Measurements from ENCODE around the gene CTNNA1.
"Not testable (repeated sequence)": the region's sequence is repeated elsewhere in the genome, so short reads cannot be mapped to it uniquely, and the experiment has no call there.

Gene CTNNA1

DNA sequence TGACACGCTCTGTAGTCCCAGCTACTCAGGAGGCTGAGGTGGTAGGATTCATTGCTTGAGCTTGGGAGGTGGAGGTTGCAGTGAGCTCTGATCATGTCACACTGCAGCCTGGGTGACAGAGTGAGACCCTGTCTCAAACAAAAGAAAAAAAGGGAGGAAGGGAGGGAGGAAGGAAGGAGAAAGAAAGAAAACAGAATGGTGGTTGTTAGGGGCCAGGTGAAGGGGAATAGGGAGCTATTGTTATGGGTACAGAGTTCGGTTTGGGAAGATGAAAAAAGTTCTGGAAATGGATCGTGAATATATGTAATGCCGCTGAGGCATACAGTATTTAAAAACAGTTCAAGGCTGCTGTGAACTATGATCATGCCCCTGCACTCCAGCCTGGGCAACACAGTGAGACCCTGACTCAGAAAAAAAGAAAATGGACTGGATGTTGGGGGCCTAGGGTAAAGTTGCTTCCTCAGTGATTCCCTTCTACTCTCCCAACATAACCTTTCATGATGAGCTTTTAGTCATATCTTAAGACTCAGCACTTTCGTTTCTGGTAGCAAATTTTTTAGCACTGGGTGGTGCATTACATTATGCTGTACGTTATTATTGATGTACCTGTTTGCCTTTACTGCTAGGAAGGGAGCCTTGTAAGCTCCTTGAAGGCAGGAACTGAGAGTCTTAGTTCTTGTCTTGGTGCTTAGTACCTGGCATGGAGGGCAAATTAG, 4.0 kb downstream of the CTNNA1 start:
- no peak for DNase-seq

DNA sequence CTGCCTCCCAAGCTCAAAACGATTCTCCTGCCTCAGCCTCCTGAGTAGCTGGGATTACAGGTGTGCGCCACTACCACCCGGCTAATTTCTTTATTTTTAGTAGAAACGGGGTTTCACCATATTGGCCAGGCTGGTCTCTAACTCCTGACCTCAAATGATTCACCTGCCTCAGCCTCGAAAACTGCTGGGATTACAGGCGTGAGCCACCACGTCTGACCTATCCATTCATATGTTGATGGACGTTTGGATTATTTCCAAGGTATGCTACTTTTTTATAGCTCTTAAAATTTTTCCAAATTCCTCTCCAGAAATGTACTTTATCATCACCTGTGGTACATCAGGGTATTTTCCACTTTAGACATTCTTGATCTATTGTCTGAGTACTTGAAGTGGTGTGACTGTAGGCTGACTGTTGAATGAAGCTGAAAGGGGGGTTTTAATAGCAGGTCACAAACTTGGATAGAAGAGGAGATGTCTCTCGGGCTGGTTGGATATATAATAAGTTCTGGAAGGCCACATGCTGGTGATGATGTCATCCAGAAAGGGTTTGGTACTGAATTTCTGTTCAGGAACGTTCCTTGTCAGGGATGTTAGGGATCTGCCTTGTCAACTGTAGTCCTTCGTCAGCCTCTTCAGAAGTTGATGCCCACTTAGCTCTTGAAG, 7.4 kb downstream of the CTNNA1 start:
- no peak for DNase-seq

DNA sequence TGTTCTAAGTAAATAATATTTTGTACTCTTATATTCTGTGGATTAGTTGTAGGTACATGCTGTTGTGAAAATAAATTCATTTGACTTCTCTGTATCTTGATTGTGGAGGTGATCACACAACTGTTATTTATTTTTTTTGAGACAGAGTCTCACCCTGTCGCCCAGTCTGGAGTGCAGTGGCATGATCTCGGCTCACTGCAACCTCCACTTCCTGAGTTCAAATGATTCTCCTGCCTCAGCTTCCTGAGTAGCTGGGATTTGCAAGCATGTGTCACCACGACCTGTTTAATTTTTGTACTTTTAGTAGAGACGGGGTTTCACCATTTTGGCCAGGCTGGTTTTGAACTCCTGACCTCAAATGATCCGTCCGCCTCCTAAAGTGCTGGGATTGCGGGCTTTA, 7.9 kb downstream of the CTNNA1 start:
- not testable (repeated sequence) for DNase-seq

DNA sequence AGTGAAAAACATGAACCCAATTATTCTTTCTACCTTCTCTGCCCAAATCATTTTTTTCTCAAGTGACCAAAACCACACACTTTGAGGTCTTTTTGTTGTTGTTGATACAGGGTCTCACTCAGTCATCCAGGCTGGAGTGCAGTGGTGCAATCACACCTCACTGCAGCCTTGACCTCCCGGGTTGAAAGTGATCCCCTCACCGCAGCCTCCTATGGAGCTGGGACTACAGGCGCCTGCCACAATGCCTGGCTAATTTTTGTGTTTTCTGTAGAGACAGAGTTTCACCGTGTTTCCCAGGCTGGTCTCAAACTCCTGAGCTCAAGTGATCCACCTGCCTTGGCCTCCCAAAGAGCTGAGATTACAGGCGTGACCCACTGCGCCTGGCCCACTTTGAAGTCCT, 8.4 kb downstream of the CTNNA1 start:
- not testable (repeated sequence) for DNase-seq

DNA sequence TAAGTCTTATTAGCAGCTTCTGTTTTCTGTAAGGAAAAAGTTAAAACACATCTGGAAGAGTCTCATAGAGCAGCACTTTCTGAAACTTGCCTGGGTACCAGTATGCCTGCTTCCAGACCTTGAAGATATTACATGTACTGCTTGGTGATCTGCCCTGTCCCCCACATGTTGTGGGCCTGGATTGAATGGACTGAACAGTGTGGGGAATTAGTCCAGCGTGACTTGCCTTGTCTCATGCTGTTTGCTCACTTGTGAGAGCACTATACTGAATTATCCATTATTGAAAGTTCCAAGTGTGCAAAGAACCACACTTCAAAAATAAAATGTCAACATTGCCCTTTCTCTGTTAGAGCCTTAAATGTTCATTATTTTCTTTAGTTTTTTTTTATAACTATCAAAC, 8.9 kb downstream of the CTNNA1 start:
- DNase-seq, result peak in 2 of 58 donors; percentile 3 to 14

DNA sequence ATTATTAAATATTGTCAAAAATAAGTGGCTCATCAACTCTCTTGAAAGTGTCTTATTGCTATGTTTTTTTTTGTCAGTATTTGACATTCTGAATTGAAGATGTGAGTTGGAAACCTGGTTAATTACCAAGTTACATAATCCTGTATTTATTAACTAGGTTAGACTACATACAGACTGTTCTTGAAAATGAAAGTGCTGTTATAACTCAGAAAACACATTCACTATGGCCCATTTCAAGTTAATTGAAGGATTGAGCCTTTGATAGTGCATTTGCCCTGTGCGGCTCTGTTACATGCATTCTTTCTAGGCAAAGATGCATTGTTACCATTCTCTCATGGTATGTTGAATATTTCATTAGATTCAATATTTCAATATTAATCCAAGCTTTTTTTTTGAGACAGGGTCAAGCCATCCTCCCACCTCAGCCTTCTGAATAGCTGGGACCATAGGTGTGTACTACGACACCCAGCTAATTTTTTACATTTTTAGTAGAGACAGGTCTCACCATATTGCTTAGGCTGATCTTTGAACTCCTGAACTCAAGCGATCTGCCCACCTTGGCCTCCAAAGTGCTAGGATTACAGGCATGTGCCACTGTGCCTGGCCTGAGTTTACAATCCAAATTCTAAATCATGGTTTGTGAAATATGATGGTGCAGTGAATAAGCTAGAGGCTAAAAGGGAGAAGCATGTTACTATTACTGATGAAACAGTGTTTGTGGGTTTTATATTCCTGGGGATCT, 10.0 kb downstream of the CTNNA1 start:
- no peak for DNase-seq

DNA sequence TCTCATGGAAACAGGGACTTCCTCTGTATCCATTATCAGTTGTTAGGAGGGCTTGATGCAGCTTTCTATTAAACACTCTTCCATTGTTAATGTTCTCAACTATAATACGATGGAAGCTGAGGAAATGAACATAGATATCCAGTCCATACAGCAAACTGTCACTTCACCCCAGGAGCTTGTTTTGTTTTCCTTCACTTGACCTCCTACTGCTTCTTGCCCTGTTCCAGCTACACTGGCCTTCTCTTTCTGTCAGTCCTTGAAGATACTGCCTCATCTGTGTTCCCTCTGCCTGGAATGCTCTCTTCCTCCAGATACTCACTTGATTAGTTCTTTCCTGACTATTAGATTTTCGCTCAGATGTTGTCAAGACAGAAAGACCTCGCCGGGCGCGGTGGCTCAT, 17.1 kb downstream of the CTNNA1 start:
- DNase-seq, result no peak

DNA sequence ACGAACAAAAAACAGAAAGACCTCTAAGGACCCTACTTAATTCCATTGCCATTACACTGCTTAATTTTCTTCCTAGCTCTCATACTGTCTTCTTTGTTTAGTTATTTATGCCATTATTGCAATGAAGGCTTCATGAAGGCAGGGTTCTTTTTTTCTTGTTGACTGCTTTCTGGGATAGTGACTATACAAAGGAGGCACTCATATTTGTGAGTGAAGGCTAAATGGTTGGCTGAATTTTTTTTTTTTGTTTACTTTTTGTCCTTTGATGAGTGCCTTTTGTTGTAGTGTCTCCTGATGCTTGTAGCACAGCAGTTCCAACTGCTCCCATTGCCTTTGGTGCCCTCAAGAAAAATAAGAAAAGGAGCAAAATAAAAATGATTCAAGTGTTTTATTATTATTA, 17.8 kb downstream of the CTNNA1 start:
- no peak for DNase-seq

DNA sequence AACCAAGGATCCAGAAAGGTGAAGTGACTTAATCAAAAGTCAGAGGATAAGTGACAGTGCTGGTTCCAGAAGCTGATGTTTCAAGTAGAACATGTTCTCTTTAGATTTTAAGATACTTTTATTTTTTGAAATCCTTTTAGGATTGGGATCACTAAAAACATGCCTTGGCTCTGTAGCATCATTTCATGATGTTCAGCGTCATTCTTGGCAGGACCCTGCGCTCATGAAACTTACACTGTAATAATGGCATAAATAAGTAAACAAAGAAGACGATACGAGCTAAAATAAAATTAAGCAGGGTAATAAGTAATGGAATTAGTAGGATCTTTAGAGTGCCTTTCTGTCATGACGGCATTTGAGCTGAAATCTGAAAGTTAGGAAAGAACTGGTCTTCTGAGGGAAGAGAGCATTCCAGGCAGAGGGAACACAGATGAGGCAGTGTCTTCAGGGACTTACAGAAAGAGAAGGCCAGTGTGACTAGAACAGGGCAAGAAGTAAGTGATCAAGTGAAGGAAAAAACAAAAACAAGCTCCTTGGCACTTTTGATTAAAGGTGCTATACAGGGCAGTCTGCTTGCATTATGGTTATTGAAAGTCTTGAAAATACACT, 19.9 kb downstream of the CTNNA1 start:
- DNase-seq, result no peak

DNA sequence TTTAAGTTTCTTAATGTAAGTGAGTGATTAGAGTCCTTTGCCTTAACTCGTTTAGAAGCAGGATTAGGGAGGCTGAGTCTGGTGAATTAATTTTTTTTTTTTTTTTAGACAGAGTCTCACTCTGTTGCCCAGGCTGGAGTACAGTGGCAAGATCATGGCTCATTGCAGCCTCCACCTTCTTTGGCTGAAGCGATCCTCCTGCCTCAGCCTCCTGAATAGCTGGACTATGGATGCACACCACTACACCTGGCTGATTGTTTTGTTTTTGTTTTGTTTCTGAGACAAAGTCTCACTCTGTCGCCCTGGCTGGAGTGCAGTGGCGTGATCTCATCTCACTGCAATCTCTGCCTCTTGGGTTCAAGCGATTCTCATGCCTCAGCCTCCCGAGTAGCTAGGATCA, 20.4 kb downstream of the CTNNA1 start:
- DNase-seq, result not testable (repeated sequence)

DNA sequence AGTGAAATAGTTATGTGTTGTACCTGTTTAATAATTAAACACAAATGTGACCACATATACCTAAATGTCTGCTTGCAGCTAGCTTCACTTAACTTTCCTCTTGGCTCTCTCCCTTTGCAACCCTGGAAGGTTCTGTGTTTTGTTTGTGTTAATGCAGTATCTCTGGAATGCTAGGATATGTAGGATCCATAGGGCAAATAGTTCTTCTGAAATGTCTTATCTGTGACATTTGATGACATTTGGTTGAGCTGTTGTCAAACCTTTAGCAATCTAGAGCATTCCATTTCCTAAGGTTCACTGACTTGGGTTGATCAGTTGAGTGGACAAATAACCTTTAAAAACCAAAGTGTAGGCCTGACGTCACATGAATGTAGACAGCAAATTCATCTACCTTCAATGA, 21.8 kb downstream of the CTNNA1 start:
- no peak for DNase-seq

DNA sequence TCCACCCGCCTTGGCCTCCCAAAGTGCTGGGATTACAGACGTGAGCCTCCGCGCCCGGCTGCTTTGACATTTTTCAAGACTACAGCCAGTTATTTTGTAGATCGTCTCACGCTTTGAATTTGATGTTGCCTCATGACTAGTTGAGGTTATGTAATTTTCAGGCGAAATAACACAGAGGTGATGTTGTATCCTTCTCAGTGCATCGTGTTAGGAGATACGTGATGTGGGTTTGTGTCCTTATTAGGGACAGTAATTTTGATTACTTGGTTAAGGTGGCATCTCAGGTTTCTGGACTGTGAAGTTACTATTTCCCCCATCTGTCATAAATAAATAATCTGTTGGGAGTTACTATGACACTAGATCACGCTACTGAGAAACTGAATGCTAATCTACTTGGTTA, 25.0 kb downstream of the CTNNA1 start:
- DNase-seq, result no peak

DNA sequence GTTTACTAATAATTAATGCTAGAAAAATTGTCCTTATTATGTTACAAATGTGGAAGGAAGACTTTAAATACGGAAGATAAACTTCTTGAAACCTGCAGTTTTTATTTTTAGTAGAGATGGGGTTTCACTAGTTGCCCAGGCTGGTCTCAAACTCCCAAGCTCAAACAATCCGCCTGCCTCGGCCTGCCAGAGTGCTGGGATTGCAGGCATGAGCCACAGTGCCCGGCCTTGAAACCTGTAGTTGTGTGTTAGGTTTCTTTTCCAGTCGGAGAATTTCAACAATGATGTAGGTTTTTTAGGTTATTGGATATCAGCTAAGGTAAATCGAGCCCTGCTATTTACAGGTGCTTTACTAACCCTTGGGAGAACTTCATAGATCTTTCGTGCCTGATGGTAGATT, 30.8 kb downstream of the CTNNA1 start:
- no peak for DNase-seq

DNA sequence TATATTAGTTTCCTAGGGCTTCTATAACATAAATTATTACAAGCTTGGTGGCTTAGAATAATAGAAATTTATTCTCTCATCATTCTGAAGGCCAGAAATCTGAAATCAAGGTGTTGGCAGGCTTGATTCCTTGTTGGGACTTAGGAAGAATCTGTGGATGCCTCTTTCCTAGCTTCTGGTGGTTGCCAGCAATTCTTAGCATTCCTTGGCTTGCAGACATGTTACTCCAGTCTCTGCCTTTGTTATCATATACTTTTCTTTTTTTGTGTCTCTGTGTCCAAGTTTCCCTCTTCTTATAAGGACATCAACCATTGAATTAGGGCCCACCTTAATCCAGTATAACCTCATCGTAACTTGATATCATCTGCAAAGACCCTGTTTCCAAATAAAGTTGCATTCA, 31.4 kb downstream of the CTNNA1 start:
- no peak for DNase-seq

DNA sequence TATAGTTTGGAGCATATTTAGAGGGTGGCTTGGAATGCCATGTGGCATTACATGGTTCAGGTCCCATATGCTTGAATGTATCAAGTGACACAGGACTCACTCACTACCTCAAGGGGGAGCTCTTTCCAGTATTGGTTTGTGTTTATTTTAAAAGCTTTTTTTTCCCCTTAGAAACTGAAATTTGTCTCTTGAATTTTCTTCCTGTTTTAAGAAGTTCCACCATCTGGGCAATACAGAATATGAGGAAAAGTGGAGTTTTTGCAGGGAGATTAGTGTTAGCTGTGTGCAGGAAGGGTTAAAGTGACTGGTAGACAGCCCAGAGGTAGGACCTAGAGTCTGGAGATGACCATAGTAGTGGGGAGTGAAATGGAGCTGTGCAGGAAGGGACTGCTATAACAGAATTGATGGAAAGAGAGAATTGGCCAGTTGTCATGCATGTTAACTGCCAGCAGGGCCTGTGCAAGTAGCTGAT, 36.6 kb downstream of the CTNNA1 start:
- peak in 1 of 58 donors; percentile 10 for DNase-seq

DNA sequence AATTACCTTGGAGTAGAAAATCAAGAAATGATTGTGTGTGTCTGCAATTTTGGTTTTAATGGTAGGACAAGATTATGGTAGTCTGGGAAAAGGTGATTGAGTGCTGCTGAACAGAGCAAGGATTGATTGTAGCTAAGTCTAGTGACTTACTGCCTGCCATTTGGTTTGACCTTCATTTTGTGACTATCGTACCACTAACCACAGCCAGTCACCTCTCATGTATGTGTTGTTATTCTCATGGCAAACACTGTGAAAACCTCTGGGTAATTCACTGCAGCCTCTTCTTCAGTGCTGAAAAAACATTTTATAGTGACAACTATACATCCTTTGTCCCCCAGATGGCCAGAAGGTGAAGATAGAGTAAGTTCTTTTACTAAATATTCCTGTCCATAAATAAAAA, 37.5 kb downstream of the CTNNA1 start:
- DNase-seq, result no peak

DNA sequence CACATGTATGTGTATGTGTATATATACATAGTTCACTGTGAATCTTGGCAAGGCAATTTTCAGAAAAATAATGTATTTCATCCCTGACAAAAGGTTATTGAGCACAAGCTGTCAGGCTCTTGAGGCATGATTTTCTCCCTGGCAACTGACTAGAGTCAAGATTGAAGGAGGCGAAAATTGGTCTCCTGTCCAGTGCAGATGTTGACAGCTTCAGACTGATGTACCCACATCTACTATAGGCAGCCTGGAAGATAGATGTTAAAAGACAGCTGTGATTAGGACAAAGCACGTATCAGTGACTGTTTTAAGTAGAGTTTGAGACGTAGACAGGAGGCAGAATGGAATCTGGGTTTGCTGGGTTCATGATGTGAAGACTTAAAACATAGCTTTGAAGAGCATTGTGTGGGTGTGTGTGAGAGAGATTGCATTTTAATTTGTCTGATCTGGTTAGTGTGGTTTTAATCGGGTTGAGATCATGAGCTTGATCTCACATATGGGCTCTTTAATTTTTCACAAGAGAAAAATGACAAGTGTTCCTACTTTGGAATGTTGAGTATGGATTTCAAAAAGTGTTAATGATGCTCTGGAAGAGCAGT, 39.1 kb downstream of the CTNNA1 start:
- DNase-seq, result no peak

DNA sequence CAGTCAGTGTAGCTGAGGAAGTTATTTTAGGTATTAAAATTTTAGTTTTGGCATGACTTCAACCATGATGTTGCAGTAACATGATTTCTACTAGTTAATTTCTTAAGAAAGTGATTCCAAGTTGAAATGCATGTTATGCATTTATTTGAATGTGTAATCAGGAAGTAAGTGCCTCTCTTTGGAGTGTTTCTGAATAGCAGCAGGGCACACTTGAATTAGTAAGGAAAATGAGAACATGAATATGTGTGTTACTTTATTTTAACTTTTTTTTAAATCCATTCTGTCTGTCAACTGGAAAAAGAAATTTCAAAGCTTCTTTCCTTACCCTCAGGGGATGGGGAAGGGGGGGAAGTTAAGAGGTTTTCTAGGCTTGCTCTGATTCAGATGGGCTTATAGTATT, 40.4 kb downstream of the CTNNA1 start:
- no peak for DNase-seq

DNA sequence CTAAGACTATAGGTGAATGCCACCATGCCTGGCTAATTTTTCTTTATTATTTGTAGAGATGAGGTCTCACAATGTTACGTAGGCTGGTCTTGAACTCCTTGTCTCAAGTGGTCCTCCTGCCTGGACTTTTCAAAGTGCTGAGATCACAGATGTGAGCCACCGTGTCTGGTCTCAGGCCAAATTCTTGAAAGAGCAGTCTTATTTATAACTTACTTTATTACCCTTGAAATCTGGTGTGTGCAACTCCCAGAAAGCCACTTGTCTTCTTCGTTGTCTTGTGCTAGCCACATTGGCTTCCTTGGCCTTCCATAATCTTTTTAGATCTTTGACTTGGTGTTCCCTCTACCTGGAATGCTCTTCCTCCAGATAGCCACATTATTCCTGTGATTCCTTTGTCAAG, 50.1 kb downstream of the CTNNA1 start:
- no peak for DNase-seq

DNA sequence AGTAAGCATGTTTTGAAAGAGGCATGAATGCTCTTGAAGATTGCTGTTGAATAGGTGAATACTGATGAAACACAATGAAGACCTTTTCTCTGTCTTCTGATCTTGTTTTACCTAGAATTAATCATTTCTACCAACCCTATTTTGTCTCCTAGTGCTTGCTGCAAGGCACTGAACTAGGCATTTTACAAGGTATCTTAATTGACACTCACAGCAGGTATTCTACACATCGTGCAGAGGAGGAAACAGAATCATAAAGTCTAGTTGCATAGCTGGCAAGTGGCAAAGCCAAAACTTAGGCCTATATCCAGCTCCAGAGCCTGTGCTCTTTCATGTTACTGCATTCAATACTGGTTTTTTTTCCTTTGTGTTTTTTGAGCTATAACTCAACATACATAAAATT, 50.7 kb downstream of the CTNNA1 start:
- no peak for DNase-seq

DNA sequence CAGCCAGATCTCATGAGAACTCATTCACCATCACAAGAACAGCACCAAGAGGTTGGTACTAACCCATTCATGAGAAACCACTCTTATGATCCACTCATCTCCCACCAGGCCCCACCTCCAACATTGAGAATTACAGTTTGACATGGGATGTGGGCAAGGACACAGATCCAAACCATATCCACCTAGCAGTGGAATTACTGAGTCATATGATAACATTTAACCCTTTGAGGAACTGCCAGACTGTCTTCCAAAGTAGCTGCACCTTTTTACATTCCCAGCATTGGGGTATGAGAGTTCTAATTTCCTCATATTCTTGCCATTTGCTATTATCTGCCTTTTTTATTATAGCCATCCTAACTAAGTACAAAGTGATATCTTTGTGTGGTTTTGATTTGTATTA, 51.9 kb downstream of the CTNNA1 start:
- no peak for DNase-seq

DNA sequence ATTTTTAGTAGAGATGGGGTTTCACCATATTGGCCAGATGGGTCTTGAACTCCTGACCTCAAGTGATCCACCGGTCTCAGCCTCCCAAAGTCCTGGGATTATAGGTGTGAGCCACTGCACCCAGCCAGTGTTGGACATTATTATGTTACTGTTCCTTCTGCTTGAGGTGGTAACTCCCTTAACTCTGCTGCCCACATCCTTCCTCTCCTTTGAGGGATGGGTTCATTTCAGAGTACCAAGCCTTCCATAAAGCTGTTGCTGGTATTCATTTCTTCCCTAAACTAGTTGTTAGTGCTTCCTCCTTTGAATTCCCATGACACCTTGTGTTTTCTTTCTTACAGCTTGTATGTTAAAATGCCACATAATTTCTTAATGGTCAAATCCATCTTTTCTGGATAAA, 54.0 kb downstream of the CTNNA1 start:
- DNase-seq, result no peak

Measured in anterior cingulate cortex (tissue), 58 donors.